Stimulated activated CD4-positive, alpha-beta T cell treated with anti-CD3 and anti-CD28 coated beads, TNF-alpha, amount 100 ng/mL, for 48 hours (primary cell): ENCODE results near the gene SPTAN1.
A peak's percentile ranks its signal among the peaks of the same experiment; 100 is the strongest.
"Not testable (repeated sequence)": the region's sequence is repeated elsewhere in the genome, so short reads cannot be mapped to it uniquely, and the experiment has no call there.

Experiments
- DNase-seq, 3 donors: peaks; one replicate each; pipeline ENCODE4 v3.0.0-alpha.2; 2020; ENCODE audit warnings: low read depth in 3 of 3

SPTAN1 gene

GRCh38 chr9:128552744-128553440 lies 505 bp downstream of the SPTAN1 start:
- DNase-seq, result peak in 2 of 3 donors; percentile 9 to 37

- DNase-seq, result no peak
Observed at GRCh38 chr9:128553728-128554127, 1.3 kb downstream of the SPTAN1 start.

GRCh38 chr9:128554155-128554862 lies 1.9 kb downstream of the SPTAN1 start:
- DNase-seq, result no peak

GRCh38 chr9:128555180-128555721 lies 2.9 kb downstream of the SPTAN1 start:
- no peak for DNase-seq

- DNase-seq, result no peak
Observed at GRCh38 chr9:128556276-128556675, 3.9 kb downstream of the SPTAN1 start.

GRCh38 chr9:128556926-128557634 lies 4.7 kb downstream of the SPTAN1 start:
- DNase-seq, result no peak

- peak; percentile 33 to 48 (median 38) for DNase-seq
Observed at GRCh38 chr9:128558431-128559310, 6.3 kb downstream of the SPTAN1 start.

GRCh38 chr9:128565578-128565977 lies 13.2 kb downstream of the SPTAN1 start:
- no peak for DNase-seq

- no peak for DNase-seq
Observed at GRCh38 chr9:128568470-128569078, 16.2 kb downstream of the SPTAN1 start.

- DNase-seq, result no peak
Observed at GRCh38 chr9:128575469-128575868, 23.1 kb downstream of the SPTAN1 start.

GRCh38 chr9:128575916-128576315 lies 23.5 kb downstream of the SPTAN1 start:
- DNase-seq, result no peak

- DNase-seq, result no peak
Observed at GRCh38 chr9:128577206-128577605, 24.8 kb downstream of the SPTAN1 start.

- DNase-seq, result no peak
Observed at GRCh38 chr9:128579194-128579593, 26.8 kb downstream of the SPTAN1 start.

- no peak for DNase-seq
Observed at GRCh38 chr9:128580731-128581130, 28.3 kb downstream of the SPTAN1 start.

- DNase-seq, result not testable (repeated sequence)
Observed at GRCh38 chr9:128585155-128585554, 32.8 kb downstream of the SPTAN1 start.

- not testable (repeated sequence) for DNase-seq
Observed at GRCh38 chr9:128586934-128587333, 34.5 kb downstream of the SPTAN1 start.

- peak; percentile 15 to 38 (median 16) for DNase-seq
Observed at GRCh38 chr9:128587453-128587852, 35.1 kb downstream of the SPTAN1 start.

- no peak for DNase-seq
Observed at GRCh38 chr9:128588581-128589233, 36.3 kb downstream of the SPTAN1 start.

- DNase-seq, result no peak
Observed at GRCh38 chr9:128593039-128593438, 40.7 kb downstream of the SPTAN1 start.

- no peak for DNase-seq
Observed at GRCh38 chr9:128593856-128594255, 41.5 kb downstream of the SPTAN1 start.
